Measurements from ENCODE around the gene MRAS. TPM values are rescaled to one million over a fixed set of nuclear protein-coding genes. Genes with fewer than 3 reads are reported as not detected.

MRAS gene
- total and polyA plus RNA-seq, 2 of the 13 experiments (the other 11 are each of a cell fraction or from before 2014, with no cell fraction given) = 8.8 to 36.2 TPM

- TF ChIP-seq, protein P1, sequence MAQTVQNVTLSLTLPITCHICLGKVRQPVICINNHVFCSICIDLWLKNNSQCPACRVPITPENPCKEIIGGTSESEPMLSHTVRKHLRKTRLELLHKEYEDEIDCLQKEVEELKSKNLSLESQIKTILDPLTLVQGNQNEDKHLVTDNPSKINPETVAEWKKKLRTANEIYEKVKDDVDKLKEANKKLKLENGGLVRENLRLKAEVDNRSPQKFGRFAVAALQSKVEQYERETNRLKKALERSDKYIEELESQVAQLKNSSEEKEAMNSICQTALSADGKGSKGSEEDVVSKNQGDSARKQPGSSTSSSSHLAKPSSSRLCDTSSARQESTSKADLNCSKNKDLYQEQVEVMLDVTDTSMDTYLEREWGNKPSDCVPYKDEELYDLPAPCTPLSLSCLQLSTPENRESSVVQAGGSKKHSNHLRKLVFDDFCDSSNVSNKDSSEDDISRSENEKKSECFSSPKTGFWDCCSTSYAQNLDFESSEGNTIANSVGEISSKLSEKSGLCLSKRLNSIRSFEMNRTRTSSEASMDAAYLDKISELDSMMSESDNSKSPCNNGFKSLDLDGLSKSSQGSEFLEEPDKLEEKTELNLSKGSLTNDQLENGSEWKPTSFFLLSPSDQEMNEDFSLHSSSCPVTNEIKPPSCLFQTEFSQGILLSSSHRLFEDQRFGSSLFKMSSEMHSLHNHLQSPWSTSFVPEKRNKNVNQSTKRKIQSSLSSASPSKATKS (CRISPR knock-in tag; IDR thresholded peaks at IDR 0.05) = no peak
- TF ChIP-seq ZNF83 (CRISPR knock-in tag; IDR thresholded peaks at IDR 0.05; ENCODE audit: borderline replicate concordance) (no peak), ZNF12 (CRISPR knock-in tag; IDR thresholded peaks at IDR 0.05) (0 out of 2 replicates have a peak, but pooled peaks have one; percentile 10), TFDP2 (CRISPR knock-in tag; IDR thresholded peaks at IDR 0.05) (no peak), ZNF775 (CRISPR knock-in tag; IDR thresholded peaks at IDR 0.05; ENCODE audit: borderline replicate concordance) (no peak), ZNF503 (CRISPR knock-in tag; IDR thresholded peaks at IDR 0.05) (peak; percentile 79), NAIF1 (CRISPR knock-in tag; IDR thresholded peaks at IDR 0.05; ENCODE audit: borderline replicate concordance) (no peak), NFE2L1 (CRISPR knock-in tag; IDR thresholded peaks at IDR 0.05; ENCODE audit: borderline replicate concordance) (no peak), ZNF687 (CRISPR knock-in tag; IDR thresholded peaks at IDR 0.05) (no peak), ZNF710 (CRISPR knock-in tag; IDR thresholded peaks at IDR 0.05; ENCODE audit: borderline replicate concordance) (0 out of 2 replicates have a peak, but pooled peaks have one; percentile 17), HNRNPLL (IDR thresholded peaks at IDR 0.05; ENCODE audit: low read depth, low read length, poor library complexity, severe bottlenecking) (no peak), MEIS1 (CRISPR knock-in tag; IDR thresholded peaks at IDR 0.05; ENCODE audit: borderline replicate concordance) (no peak; the same call in 1 of the 2 replicates), ZNF282 (IDR thresholded peaks at IDR 0.05; ENCODE audit: partially characterized antibody) (no peak)
- TF ChIP-seq, protein P2, sequence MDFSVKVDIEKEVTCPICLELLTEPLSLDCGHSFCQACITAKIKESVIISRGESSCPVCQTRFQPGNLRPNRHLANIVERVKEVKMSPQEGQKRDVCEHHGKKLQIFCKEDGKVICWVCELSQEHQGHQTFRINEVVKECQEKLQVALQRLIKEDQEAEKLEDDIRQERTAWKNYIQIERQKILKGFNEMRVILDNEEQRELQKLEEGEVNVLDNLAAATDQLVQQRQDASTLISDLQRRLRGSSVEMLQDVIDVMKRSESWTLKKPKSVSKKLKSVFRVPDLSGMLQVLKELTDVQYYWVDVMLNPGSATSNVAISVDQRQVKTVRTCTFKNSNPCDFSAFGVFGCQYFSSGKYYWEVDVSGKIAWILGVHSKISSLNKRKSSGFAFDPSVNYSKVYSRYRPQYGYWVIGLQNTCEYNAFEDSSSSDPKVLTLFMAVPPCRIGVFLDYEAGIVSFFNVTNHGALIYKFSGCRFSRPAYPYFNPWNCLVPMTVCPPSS (IDR thresholded peaks at IDR 0.05) = no peak
Measured at GRCh38 chr3:138398791-138399575, 50.6 kb downstream of the MRAS start (continued).
